ENCODE measurements around the gene ZNF473. TPM values are rescaled to one million over a fixed set of nuclear protein-coding genes. Genes with fewer than 3 reads are reported as not detected.

ZNF473 gene
- total RNA-seq (2014; rRNA removed; shearing (Covaris generic)) = 10.6 and 17.8 TPM in 2 replicates

GRCh38 chr19:50025794-50026549 lies at the start of gene ZNF473:
ZNF473 (plus strand) TSS chr19:50026005; CDS start chr19:50031083, 5,078 bp downstream.

DNA sequence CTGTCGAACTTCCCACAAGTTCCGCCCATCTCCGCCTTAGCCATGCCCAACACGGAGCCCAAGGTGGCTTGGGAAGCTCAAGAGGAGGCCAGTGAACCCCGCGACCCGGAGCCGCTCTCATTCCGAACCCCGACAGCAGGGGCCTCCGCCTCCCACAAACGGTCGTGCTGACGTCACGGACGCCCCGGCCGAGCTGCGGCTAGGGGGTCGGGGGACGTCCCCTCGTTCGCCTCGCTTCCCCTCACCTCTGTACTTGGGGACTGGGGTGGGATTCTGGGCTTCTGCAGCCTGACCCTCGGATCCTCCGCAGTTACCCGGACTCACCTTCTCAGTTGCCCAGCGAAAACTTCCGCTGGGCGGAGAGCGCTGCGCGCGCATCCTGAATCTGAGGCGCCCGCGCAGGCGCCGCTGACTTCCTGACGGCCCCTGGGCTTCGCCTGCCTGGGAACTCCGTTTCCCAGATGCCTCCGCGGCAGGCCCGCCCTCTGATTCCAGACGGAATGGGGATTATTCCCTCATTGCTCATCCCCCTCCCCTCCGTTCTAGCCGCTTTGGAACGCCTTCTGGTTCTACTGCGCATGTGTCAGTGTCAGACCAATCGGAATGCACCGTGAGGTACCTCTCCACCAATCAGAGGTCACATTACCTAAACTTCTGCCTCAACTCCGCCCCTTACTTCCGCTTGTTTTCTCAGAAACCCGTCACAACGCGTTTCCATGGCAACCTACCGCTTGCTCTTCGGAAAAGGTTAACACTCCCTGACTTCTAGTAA lies 597 bp upstream of the ZNF473 start, which contains the start of gene VRK3:
TSS of gene VRK3 (minus strand) at position 351 of the 772 bp plus-strand sequence. CDS start 9,210 bp downstream, outside the sequence.

Other genes starting within 250 kb of the ZNF473 start
- gene FUZ, start 212.7 kb upstream of the ZNF473 start, total RNA-seq (2014; rRNA removed; shearing (Covaris generic)) = 96.3 and 103 TPM in 2 replicates
- gene MED25, start 207.7 kb upstream of the ZNF473 start, total RNA-seq (2014; rRNA removed; shearing (Covaris generic)) = 24.0 and 24.3 TPM in 2 replicates
- gene PTOV1, start 174.8 kb upstream of the ZNF473 start, total RNA-seq (2014; rRNA removed; shearing (Covaris generic)) = 64.6 and 69.0 TPM in 2 replicates
- 110 and 116 TPM in 2 replicates for gene PNKP, start 158.4 kb upstream of the ZNF473 start, total RNA-seq (2014; rRNA removed; shearing (Covaris generic))
- 29.5 and 35.5 TPM in 2 replicates for gene AKT1S1, start 148.7 kb upstream of the ZNF473 start, total RNA-seq (2014; rRNA removed; shearing (Covaris generic))
- 6.7 and 7.5 TPM in 2 replicates for gene TBC1D17, start 148.3 kb upstream of the ZNF473 start, total RNA-seq (2014; rRNA removed; shearing (Covaris generic))
- 0.19 TPM in 1 of 2 replicates, not detected in the other for gene IL4I1, start 129.1 kb upstream of the ZNF473 start, total RNA-seq (2014; rRNA removed; shearing (Covaris generic))
- gene ATF5, start 96.8 kb upstream of the ZNF473 start, total RNA-seq (2014; rRNA removed; shearing (Covaris generic)) = 18.3 and 19.9 TPM in 2 replicates
- gene NUP62, start 96.5 kb upstream of the ZNF473 start, total RNA-seq (2014; rRNA removed; shearing (Covaris generic)) = 53.5 and 57.3 TPM in 2 replicates
- not detected in 2 replicates for gene SIGLEC11, start 64.8 kb upstream of the ZNF473 start, total RNA-seq (2014; rRNA removed; shearing (Covaris generic))
- 12.9 and 16.6 TPM in 2 replicates for gene VRK3, start 633 bp upstream of the ZNF473 start, total RNA-seq (2014; rRNA removed; shearing (Covaris generic))
- not detected in 2 replicates for gene IZUMO2, start 137.3 kb downstream of the ZNF473 start, total RNA-seq (2014; rRNA removed; shearing (Covaris generic))
- 6.8 and 6.9 TPM in 2 replicates for gene MYH14, start 177.6 kb downstream of the ZNF473 start, total RNA-seq (2014; rRNA removed; shearing (Covaris generic))

Measured in A375 (cell line).